HEK293 (cell line): Measurements from ENCODE around the gene OLA1.

Experiments used
- ZNF555 ChIP-seq: fragments of 450-650 bp; formaldehyde crosslinking; conservative IDR thresholded peaks from 2 replicates; pipeline ENCODE4 v1.5.1; 2017; ENCODE audit warnings: missing biosample characterization, mild to moderate bottlenecking, missing genetic modification characterization, inconsistent platforms
- TF ChIP-seq, protein P1 (sequence below): fragments of 450-650 bp; formaldehyde crosslinking; IDR thresholded peaks from 2 replicates; pipeline ENCODE4 v1.5.1; 2016; ENCODE audit warnings: missing biosample characterization, missing genetic modification characterization

DNA sequence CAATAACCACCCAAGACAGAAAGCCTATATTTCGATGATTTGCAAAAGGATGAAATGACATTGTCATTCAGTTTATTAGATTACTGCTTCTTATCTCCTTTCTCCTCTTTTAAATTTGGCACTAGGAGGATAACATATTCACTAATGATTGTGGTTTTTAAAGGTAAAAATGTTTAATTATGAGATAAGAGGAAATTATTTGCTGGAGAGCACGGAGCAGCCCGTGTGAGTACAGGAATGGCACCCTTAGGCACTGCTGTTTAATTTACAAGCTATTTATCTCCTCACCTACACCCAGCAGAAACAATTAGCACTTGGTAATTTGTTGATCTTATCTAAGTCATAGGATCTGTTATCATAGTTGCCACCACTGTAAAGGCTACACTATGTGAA, 195.8 kb downstream of the OLA1 start:
- TF ChIP-seq, protein P1, sequence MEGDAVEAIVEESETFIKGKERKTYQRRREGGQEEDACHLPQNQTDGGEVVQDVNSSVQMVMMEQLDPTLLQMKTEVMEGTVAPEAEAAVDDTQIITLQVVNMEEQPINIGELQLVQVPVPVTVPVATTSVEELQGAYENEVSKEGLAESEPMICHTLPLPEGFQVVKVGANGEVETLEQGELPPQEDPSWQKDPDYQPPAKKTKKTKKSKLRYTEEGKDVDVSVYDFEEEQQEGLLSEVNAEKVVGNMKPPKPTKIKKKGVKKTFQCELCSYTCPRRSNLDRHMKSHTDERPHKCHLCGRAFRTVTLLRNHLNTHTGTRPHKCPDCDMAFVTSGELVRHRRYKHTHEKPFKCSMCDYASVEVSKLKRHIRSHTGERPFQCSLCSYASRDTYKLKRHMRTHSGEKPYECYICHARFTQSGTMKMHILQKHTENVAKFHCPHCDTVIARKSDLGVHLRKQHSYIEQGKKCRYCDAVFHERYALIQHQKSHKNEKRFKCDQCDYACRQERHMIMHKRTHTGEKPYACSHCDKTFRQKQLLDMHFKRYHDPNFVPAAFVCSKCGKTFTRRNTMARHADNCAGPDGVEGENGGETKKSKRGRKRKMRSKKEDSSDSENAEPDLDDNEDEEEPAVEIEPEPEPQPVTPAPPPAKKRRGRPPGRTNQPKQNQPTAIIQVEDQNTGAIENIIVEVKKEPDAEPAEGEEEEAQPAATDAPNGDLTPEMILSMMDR (tag by site-specific recombination) = no peak
- TF ChIP-seq ZNF555 (tag by site-specific recombination) = no peak
